ENCODE results near the gene CA4.
"Not testable (repeated sequence)": the region's sequence is repeated elsewhere in the genome, so short reads cannot be mapped to it uniquely, and the experiment has no call there.

CA4 gene

DNA sequence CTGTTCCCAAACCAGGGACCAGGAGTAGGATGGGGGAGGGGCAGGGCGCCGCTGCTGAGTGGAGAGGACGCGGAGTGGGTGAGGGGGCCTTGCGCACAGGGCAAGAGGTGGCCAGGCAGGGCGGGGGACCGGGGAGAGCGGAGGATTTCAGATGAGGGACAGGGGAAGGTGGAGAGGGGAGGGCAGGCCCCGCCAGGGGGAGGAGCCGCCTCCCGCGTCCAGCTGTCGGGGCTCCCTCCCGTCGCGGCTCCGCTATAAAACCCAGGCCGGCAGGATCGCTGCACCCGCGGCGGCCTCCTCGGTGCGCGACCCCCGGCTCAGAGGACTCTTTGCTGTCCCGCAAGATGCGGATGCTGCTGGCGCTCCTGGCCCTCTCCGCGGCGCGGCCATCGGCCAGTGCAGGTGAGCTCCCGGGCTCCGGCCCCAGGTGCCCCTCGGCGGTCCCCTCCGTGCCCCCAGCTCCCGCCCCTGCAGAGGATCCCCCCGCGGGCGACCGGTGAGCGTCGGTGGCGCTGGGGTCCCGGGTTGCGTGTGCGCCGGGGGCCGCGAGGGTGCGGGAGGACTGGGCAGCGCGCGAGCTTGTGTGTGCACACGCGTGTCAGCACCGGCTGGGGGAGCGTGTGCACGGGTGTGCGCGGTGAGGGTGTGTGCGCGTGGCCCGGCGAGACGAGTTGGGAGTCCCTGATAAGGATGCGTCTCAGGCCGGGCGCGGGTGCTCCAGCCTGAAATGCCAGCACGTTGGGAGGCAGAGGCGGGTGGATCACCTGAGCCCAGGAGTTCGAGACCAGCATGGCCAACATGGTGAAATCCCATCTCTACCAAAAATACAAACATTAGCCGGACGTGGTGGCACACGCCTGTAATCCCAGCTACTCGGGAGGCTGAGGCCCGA, at the start of gene CA4:
Gene CA4 (plus strand): TSS at position 283 of the 892 bp plus-strand sequence. CDS start 62 bp downstream, at position 345.
- no peak for DNase-seq

DNA sequence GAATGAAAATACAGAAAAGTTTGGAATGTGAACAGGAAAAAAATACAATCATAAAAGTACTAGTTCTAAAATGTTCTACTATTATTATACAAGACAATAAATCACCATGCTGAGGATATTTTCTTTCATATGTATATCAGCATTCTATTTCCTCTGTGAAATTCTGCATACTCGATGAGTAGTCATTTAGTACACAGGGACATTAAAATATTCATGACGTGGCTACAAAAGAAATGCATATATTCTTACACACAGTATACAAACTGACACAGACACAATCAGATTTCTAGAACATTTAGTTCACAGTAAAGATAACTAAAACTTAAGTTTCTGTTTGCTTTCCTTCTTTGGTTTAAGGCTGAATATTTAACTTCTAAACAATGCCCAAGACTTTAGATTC, 49.2 kb upstream of the CA4 start:
- not testable (repeated sequence) for DNase-seq

DNA sequence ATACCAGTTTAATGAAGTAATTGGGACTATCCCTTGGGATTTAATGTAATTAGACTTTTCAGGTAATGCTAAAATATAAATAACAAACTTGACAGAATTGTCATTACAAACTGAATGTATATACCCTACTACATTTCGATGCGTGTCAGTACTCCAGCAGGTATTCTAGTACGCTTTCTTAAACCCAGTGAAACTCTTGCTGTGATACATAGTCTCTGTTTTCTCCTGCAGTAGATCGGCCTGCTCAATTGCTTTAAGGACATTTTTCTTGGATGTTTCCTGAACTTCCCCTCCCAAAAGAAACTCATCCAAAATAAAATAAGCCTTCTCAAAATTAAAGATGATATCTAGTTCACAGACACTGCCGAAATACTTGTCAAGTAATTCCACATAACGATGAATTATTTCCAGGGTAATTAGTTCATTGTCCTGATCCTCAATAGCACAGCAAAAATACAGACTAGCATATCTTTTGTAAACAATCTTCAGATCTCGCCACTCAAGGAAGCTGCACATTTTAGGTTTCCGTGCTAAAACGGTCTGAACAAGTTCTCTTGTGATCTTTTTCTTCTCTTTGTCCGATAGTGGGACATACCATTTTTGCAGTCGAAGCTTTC, 47.6 kb upstream of the CA4 start:
- DNase-seq, result not testable (repeated sequence)

DNA sequence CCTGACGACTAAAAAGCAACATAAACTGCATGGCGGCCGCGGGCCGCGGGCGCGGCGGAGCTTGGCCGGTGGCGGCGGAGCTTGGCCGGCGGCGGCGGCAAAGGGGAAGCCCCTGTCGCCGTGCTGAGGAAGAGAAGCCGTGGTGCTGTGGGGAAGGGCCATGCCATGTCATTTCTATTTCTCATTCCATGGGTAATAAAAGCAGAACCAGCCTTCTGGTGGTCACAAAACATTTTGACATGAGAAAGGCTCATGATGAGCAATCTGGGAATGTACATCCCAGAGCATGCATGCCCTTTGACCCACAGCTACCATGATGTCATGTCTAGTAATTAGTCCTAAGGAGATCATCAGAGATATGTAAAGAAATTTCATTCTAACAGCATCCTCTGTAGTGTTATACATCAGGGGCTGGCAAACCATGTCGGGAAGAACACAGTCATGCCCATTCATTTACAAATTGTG, 47.1 kb upstream of the CA4 start:
- DNase-seq, result no peak

DNA sequence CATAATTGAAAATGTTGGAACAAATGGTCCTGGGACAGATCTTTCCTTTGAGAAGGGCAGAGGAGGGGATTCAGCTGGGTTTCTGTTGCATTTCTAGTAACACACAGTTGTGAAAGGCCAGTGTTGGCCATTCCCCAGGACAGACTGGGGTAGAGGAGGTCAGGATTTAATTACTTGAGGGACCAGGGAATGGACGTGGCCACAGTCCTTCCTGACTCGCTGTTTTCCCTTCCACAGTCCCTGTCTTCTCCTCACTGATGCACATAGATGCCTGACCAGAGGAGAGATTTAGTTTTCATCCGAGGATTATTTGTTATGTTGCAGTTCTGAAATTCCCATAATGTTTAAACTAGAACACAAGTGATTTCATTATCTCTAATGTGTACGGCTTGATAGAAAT, 45.8 kb upstream of the CA4 start:
- DNase-seq, result no peak

- no peak for DNase-seq
Measured at GRCh38 chr17:60106340-60107059, 43.3 kb upstream of the CA4 start.

DNA sequence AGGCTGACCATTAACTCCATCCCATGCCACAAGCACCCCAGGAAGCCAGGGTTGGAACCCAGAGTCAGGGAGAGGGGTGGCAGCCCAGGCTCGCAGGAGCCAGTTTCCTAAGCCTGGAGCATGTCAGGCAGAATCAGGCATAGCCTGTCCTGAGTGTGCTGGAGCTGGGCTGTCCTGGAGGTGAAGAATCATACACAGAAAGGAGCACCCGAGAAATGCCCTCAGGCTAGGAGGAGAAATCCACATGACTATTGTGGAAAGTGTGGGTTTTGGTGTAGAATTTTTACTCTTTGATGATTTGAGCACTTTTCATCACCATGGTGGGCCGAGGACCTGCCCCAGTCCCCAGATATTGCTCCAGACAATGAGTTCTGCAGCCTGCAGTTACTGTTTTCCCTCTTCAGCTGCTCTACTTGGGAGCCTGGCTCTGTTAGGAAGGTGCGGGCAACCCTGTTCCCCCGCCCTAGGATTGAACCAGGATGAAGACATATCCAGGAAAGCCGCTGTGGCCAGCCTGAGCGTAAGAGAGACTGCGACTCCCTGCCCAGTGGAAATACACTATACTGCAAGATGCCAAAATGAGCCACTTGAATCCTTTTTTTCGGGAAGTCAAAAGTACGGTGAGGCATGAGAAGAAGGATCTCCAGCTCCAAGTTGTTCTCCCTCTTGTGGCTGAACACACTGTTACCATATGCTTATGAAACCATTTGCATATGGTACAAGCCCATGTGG, 42.1 kb upstream of the CA4 start:
- no peak for DNase-seq

GRCh38 chr17:60108309-60108708, 41.5 kb upstream of the CA4 start:
- not testable (repeated sequence) for DNase-seq

- DNase-seq, result no peak
Measured at GRCh38 chr17:60108712-60109111, 41.1 kb upstream of the CA4 start.

GRCh38 chr17:60109161-60109560, 40.6 kb upstream of the CA4 start:
- no peak for DNase-seq

DNA sequence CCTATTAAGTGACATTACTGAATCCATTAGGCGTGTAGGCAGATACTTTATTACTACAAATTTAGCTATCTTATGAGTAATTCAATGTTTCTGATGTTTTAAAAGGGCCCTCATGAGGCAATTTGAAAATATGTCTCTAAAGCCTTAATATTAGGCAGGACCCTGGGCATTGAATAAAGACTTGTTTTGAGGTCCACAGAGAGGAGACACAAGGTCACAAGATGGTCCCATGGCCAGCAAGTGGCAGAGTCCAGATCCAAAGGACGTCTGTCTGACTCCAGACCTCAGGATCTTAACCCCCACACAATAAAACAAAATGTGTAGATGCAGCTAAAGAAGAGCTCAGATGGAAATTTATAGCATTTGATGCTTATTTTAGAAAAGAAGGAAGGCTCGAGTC, 39.2 kb upstream of the CA4 start:
- no peak for DNase-seq

GRCh38 chr17:60111661-60112060, 38.1 kb upstream of the CA4 start:
- not testable (repeated sequence) for DNase-seq

GRCh38 chr17:60115364-60115763, 34.4 kb upstream of the CA4 start:
- DNase-seq, result not testable (repeated sequence)

- DNase-seq, result not testable (repeated sequence)
Measured at GRCh38 chr17:60116196-60116595, 33.6 kb upstream of the CA4 start.

GRCh38 chr17:60119162-60119561, 30.6 kb upstream of the CA4 start:
- DNase-seq, result not testable (repeated sequence)

DNA sequence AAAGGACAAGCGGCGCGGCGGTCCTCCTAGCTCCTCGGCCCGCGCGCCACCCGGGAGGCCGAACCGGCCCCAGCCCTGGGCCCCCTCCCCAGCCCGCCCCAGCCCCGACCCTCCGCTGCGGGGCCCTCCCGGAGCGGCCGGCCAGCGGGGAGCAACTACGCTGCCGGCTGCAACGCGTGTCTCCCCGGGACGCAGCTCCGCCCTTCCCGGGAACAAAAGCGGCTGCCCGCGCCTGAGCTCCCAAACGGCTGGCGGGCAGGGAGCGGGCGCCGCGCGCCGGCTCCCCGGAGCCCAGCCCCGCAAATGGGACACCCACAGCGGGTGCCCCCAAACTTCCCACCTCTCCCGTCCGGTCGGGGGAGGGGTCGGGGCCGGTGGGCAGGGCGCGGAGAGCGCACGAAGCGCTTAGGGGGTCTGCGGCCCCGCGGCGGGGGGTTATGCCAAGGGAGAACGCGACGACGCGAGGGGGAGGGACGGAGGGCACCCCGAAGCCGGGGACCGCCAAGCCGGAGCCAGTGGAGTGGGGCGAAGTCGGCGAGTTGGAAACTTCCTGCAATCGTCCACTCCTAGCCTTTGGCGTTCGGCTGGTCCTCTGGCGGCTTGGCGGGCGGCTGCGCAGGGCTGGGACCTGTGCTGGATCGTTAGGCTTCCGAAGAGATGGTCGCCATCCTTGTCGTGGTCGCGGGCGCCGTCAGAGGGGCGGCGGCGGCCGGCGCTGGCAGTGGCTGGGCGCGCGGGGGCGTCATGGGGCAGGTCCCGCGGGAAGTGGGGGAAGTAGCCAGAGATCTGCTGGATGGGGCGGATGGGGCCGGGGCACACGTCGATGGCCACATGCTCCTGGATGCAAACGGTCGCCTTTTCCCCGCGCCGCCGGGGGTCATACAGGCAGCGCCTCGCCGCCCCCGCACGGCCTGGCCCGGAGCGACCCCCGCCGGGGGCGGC, 29.7 kb upstream of the CA4 start:
- DNase-seq, result not testable (repeated sequence)

GRCh38 chr17:60127068-60128064, 22.4 kb upstream of the CA4 start:
- no peak for DNase-seq

DNA sequence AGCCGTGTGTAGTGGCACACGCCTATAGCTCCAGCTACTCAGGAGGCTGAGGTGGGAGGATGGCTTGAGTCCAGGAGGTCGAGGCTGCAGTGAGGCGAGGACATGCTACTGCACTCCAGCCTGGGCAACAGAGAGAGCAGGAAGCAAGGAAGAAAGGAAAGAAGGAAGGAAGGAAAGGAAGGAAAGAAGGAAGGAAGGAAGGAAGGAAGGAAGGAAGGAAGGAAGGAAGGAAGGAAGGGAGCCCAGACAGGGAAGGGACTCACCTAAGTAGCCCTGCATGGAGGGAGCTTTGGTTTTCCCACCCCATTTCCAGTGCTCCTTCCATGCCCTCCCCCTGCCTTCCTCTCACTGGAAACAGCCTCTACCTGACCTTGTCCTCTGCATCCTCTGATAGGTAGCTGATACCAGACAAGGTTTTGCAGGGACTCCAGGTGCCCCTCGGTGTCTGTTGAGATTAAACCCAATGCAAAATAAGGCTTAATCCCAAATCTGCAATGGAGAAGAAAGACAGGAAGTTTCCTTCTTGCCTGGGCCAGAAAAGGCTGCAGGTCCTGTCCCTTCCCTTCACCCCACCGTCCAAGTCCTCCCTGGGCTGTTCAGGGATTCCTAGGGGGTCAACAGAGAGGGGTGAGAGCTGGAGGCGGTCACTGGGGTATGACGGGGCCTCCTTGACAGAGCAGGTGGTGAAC, 21.5 kb upstream of the CA4 start:
- no peak for DNase-seq

DNA sequence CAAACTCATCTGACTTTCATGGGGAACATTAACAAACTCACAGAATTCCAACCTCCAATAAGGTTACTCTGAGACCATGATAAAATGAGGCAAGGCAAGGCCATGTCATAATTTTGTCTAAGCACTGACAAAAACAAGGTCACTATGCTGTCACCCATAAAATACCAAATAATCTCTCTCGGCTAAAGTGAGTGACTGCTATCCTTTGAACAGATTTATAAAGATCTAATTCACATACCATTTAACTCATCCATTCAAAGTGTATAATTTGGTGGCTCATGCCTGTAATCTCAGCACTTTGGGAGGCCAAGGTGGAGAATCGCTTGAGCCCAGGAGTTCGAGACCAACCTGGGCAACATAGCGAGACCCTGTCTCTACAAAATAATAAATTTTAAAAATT, 20.6 kb upstream of the CA4 start:
- DNase-seq, result no peak

- no peak for DNase-seq
Measured at GRCh38 chr17:60130466-60130865, 19.3 kb upstream of the CA4 start.

Data from NCI-H2029 treated with DMSO at 0.1 percent for 48 hours (cell line).